ENCODE results near the gene EIF3I. TPM values are rescaled to one million over a fixed set of nuclear protein-coding genes. Genes with fewer than 3 reads are reported as not detected.

Gene EIF3I
- total and polyA plus RNA-seq, 5 donors from 2014 or later: 123 to 216 (median 192) TPM

DNA sequence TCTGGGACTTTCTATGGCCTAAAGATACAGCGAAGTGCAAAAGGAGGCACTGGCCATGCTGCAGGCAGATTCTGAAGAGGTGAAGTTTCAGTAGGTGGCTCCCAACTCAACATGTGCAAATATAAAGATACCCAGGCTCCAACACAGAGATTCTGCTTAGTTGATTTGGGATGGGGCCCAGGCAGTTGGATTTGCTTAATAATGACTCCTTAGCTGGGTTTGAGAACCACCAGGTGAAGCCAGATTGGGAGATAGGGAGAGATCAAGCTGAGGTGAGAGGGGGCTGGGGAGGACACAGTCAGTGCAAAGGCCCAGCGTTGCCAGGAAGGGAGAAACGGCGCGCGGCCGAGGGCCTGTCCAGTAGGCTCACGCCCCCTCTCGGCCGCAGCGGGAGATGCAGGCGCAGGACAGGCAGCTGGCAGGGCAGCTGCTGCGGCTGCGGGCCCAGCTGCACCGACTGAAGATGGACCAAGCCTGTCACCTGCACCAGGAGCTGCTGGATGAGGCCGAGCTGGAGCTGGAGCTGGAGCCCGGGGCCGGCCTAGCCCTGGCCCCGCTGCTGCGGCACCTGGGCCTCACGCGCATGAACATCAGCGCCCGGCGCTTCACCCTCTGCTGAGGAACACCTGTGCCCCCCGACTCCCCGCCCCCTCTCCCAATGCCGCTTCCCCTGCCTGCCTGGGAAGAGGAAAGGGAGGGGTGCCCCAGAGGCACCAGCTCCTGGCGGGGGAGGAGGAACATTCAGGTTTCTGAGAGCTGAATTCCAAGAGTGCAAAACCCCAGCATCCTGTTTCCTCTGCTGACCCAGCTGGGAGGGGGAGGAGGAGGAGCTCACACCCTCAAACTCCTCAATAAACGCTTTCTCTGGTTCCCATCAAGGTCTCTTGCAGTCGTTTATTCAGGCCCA, 26.0 kb downstream of the EIF3I start:
- DNase-seq: peak; percentile 68 to 79 (median 68)
- peaks cover 9 to 55% (median 20%) of the 10 kb centered on the region in 4 donors for H3K4me1 Mint-ChIP-seq
- peaks cover 0 to 5% (median 0%) of the 10 kb centered on the region in 7 donors for H3K9me3 Mint-ChIP-seq
- Histone ChIP-seq H3K27me3 (ENCODE audit: control insufficient read depth, insufficient read depth, low read length) (no peaks in the 10 kb centered on the region), H3K27ac (ENCODE audit: insufficient read depth, low read length, poor library complexity, severe bottlenecking) (peak overlapping the region; percentile 94), H3K4me1 (ENCODE audit: control insufficient read depth, insufficient read depth, low read length, poor library complexity, severe bottlenecking) (peaks cover 52% of the 10 kb centered on the region), H3K4me3 (ENCODE audit: low read depth, low read length) (peak overlapping the region; percentile 44), H3K36me3 (ENCODE audit: control insufficient read depth, insufficient read depth, low read length) (no peaks in the 10 kb centered on the region), H3K9me3 (ENCODE audit: control insufficient read depth in 2 of 2, low read length in 2 of 2) (no peaks in the 10 kb centered on the region)
- H3K27ac Mint-ChIP-seq: peak overlapping the region; percentile 92 to 99 (median 99)
- peaks cover 18% of the 10 kb centered on the region for H3K36me3 Mint-ChIP-seq
- H3K27me3 Mint-ChIP-seq: no peaks in the 10 kb centered on the region
- ATAC-seq (ENCODE audit: low read depth in 2 of 2): peak; percentile 7 to 9
- H3K4me3 Mint-ChIP-seq: peak overlapping the region; percentile 76 to 100 (median 90)

DNA sequence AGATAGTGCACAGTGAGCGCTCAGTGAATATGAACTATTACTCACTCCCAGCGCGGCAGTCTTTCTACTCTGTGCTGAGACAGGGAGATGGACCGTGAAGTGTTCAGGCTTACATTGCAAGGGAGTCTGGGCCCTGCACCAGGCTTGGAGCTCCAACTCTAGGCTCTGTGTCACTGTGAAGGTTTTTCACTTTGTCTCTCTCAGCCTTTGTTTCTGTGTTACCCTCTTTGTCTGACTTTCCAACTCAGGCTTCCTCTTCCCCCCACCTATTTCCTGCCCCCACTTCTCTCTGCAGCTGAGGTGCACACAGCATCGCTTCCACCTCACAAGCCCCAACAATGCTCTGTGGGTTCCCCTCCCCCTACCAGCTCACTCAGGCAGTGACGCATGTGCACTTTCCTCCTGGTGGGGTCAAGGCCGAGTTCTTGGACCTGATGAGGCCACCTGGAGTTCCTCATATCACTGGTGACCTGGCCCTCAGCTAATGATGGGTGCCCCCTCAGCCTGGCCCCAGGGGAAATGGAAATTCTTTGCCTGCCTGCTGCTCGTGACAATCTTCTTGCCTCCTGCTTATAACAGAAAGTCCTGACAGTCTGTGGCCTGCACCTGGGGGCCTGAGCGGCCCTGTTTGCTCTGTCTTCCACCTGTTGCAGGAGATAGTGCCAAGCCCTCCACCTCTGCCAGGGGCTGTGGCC, 27.8 kb downstream of the EIF3I start:
- ATAC-seq (ENCODE audit: low read depth in 2 of 2) (peak; percentile 81 to 84), DNase-seq (peak; percentile 75 to 95 (median 89))
- Histone ChIP-seq H3K4me3 (ENCODE audit: low read depth, low read length) (peak overlapping the region; percentile 99), H3K27ac (ENCODE audit: insufficient read depth, low read length, poor library complexity, severe bottlenecking) (peak overlapping the region; percentile 94), H3K27me3 (ENCODE audit: control insufficient read depth, insufficient read depth, low read length) (no peaks in the 10 kb centered on the region), H3K9me3 (ENCODE audit: control insufficient read depth in 2 of 2, low read length in 2 of 2) (no peaks in the 10 kb centered on the region), H3K36me3 (ENCODE audit: control insufficient read depth, insufficient read depth, low read length) (no peaks in the 10 kb centered on the region), H3K4me1 (ENCODE audit: control insufficient read depth, insufficient read depth, low read length, poor library complexity, severe bottlenecking) (peaks cover 69% of the 10 kb centered on the region)
- Mint-ChIP-seq H3K9me3 (peaks cover 0 to 5% (median 0%) of the 10 kb centered on the region in 7 donors), H3K36me3 (peaks cover 24% of the 10 kb centered on the region), H3K4me1 (peaks cover 9 to 56% (median 30%) of the 10 kb centered on the region in 4 donors), H3K27me3 (no peaks in the 10 kb centered on the region), H3K4me3 (peak overlapping the region; percentile 97 to 100 (median 99)), H3K27ac (peak overlapping the region; percentile 99 to 100 (median 99))

DNA sequence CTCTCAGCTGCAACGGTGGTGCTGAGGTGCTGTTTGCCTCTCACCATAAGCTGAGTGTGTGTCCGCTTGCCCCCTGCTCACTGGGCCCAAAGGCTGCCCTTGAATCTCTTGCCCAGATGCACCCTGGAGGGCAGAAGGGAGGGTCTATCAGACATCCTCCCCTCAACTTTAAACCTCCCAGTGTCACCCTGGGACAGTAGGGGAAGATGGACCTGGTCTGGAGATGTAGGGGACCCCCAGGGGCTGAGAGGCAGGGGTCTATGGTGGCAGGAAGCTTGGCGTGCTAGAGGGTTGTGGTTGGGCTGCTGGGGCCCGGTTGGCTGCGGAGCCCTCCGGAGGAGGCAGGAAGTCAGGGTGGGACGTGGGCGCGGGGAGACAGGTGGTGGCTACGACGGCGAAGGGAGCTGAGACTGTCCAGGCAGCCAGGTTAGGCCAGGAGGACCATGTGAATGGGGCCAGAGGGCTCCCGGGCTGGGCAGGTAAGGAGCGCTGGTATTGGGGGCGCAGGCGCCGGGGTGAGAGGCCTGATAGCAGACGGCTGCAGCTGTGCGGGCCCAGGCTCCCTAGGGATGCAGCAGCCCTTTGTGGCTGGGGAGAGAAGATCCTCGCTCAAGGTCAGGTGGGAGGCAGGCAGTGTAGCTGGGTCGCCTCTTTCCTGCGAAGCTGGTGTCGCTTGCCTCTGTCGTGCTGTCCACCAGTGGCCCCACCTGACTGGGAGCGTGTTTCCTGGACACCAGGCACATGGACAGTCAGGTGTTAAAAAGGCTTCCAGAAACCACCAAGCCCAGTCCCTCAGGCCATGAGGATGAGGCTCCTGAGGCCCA, 28.9 kb downstream of the EIF3I start, which contains the start of gene LCK:
TSS of gene LCK (plus strand) at position 373 of the 824 bp plus-strand sequence. CDS start 23,065 bp downstream, outside the sequence.
- H3K4me1 Mint-ChIP-seq: peaks cover 13 to 56% (median 32%) of the 10 kb centered on the region in 4 donors
- Histone ChIP-seq H3K4me1 (ENCODE audit: control insufficient read depth, insufficient read depth, low read length, poor library complexity, severe bottlenecking) (peaks cover 80% of the 10 kb centered on the region), H3K27ac (ENCODE audit: insufficient read depth, low read length, poor library complexity, severe bottlenecking) (peak within 1 kb of the TSS; percentile 94), H3K27me3 (ENCODE audit: control insufficient read depth, insufficient read depth, low read length) (no peaks in the 10 kb centered on the region), H3K4me3 (ENCODE audit: low read depth, low read length) (peak within 1 kb of the TSS; percentile 99), H3K9me3 (ENCODE audit: control insufficient read depth in 2 of 2, low read length in 2 of 2) (no peaks in the 10 kb centered on the region), H3K36me3 (ENCODE audit: control insufficient read depth, insufficient read depth, low read length) (no peaks in the 10 kb centered on the region)
- peaks cover 24% of the 10 kb centered on the region for H3K36me3 Mint-ChIP-seq
- peaks cover 0 to 5% (median 0%) of the 10 kb centered on the region in 7 donors for H3K9me3 Mint-ChIP-seq
- peak; percentile 40 to 87 (median 67) for DNase-seq
- peak within 1 kb of the TSS; percentile 99 to 100 (median 99) for H3K27ac Mint-ChIP-seq
- peak; percentile 21 to 35 for ATAC-seq (ENCODE audit: low read depth in 2 of 2)
- H3K27me3 Mint-ChIP-seq: no peaks in the 10 kb centered on the region
- peak within 1 kb of the TSS; percentile 97 to 100 (median 99) for H3K4me3 Mint-ChIP-seq

DNA sequence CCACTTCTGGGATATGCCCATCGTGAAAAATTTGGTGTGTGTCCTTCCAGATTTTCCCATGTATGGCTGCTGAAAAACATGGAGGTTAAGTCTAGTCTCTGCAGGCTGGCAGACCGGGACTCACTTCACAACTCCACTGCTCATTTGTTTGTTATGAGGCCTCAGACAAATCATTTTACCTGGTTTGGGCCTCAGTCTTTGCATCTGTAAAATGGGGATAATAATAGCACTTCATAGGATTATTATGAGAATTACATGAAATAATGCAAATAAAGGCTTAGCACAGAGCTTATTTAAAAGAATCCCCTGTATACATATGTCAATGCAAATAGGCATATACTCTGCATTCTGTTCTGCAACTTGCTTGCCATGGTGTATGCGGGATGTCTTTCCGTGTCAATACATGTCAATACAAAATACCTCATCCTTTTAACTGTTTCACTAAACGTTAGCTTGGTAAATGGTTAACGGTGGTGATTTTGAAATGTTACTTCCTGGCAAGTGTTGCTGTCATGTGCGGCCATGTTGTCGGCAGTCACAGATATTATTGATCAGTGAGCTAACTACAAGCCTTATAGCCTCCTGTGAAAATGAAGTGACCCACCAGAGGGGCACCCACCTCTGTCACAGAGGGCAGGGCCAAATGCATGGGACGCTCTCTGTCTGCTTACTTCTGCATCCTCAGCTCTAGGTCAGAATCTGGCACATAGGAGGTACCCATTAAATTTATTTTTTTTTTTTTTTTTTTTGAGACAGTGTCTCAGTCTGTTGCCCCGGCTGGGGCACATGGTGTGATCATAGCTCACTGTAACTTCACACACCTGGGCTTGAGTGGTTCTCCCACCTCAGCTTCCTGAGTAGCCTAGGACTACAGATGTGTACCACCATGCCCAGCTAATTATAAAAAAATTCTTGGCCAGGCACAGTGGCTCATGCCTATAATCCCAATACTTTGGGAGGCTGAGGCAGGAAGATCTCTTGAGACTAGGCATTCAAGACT, 33.2 kb downstream of the EIF3I start:
- DNase-seq (peak in 2 of 3 donors; percentile 56 to 78), ATAC-seq (ENCODE audit: low read depth in 2 of 2) (peak; percentile 13 to 35)
- Mint-ChIP-seq H3K4me1 (peaks cover 14 to 50% (median 35%) of the 10 kb centered on the region in 4 donors), H3K27ac (peak overlapping the region; percentile 91 to 99 (median 93)), H3K9me3 (peaks cover 0 to 3% (median 0%) of the 10 kb centered on the region in 7 donors), H3K27me3 (no peaks in the 10 kb centered on the region), H3K36me3 (peaks cover 32% of the 10 kb centered on the region), H3K4me3 (peak overlapping the region; percentile 87 to 100 (median 98))
- Histone ChIP-seq H3K4me3 (ENCODE audit: low read depth, low read length) (peak overlapping the region; percentile 99), H3K4me1 (ENCODE audit: control insufficient read depth, insufficient read depth, low read length, poor library complexity, severe bottlenecking) (peaks cover 83% of the 10 kb centered on the region), H3K36me3 (ENCODE audit: control insufficient read depth, insufficient read depth, low read length) (peaks cover 11% of the 10 kb centered on the region), H3K27ac (ENCODE audit: insufficient read depth, low read length, poor library complexity, severe bottlenecking) (peak overlapping the region; percentile 94), H3K27me3 (ENCODE audit: control insufficient read depth, insufficient read depth, low read length) (no peaks in the 10 kb centered on the region), H3K9me3 (ENCODE audit: control insufficient read depth in 2 of 2, low read length in 2 of 2) (no peaks in the 10 kb centered on the region)

DNA sequence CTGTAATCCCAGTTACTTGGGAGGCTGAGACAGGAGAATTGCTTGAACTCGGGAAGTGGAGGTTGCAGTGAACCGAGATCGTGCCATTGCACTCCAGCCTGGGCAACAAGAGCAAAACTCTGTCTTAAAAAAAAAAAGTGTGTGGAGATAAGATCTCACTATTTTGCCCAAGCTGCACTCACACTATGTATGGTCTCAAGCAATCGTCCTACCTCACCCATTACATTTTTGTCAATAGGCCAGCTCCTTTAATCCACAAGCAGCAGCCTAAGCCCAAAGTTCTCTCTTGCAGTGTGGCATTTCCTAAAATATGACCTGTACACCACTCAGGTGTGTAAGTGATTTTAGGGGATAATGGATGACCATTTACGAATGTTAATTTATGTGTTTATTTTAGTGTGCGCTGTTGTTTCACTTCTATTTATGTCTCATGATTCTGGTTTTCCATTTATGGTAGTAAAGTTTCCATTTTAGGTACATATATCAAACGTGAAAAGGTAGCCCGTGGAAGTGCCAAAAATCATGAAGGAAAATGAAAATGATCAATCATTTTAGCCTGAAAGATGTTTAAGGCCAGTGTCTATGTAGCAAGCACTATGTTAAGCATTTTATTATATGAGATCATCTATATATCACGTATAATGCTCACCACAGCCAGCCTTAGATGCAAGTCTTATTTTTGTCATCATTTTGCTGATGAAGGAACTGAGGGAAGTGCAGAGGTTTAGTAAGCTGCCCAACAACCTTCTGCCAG, 34.4 kb downstream of the EIF3I start:
- Mint-ChIP-seq H3K4me3 (peak overlapping the region; percentile 88 to 97 (median 90)), H3K36me3 (peaks cover 32% of the 10 kb centered on the region), H3K4me1 (peaks cover 9 to 52% (median 34%) of the 10 kb centered on the region in 4 donors), H3K9me3 (peaks cover 0 to 2% (median 0%) of the 10 kb centered on the region in 7 donors), H3K27me3 (no peaks in the 10 kb centered on the region), H3K27ac (peak overlapping the region; percentile 95 to 99 (median 98))
- H3K27ac ChIP-seq (ENCODE audit: insufficient read depth, low read length, poor library complexity, severe bottlenecking): peak overlapping the region; percentile 94
- peak overlapping the region; percentile 99 for H3K4me3 ChIP-seq (ENCODE audit: low read depth, low read length)
- H3K36me3 ChIP-seq (ENCODE audit: control insufficient read depth, insufficient read depth, low read length): peaks cover 19% of the 10 kb centered on the region
- peak in 1 of 3 donors; percentile 53 for DNase-seq
- no peaks in the 10 kb centered on the region for H3K9me3 ChIP-seq (ENCODE audit: control insufficient read depth in 2 of 2, low read length in 2 of 2)
- peak in 1 of 2 donors; percentile 28 for ATAC-seq (ENCODE audit: low read depth in 2 of 2)
- H3K27me3 ChIP-seq (ENCODE audit: control insufficient read depth, insufficient read depth, low read length): no peaks in the 10 kb centered on the region
- peaks cover 84% of the 10 kb centered on the region for H3K4me1 ChIP-seq (ENCODE audit: control insufficient read depth, insufficient read depth, low read length, poor library complexity, severe bottlenecking)

DNA sequence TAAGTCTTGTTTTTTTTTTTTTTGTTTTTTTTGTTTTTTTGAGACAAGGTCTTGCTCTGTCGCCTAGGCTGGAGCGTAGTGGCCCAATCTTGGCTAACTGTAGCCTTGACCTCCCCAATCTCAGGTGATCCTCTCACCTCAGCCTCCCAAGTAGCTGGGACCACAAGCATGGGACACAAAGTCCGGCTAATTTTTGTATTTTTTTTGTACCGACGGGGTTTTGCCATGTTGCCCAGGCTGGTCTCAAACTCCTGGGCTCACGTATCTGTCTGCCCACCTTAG, 35.0 kb downstream of the EIF3I start:
- no peak for DNase-seq
- no peak for ATAC-seq (ENCODE audit: low read depth in 2 of 2)
- H3K27me3 ChIP-seq (ENCODE audit: control insufficient read depth, insufficient read depth, low read length): no peaks in the 10 kb centered on the region
- H3K4me3 Mint-ChIP-seq: peak overlapping the region; percentile 88 to 97 (median 90)
- H3K36me3 Mint-ChIP-seq: peaks cover 27% of the 10 kb centered on the region
- peak overlapping the region; percentile 99 for H3K4me3 ChIP-seq (ENCODE audit: low read depth, low read length)
- peak overlapping the region; percentile 94 for H3K27ac ChIP-seq (ENCODE audit: insufficient read depth, low read length, poor library complexity, severe bottlenecking)
- H3K36me3 ChIP-seq (ENCODE audit: control insufficient read depth, insufficient read depth, low read length): peaks cover 19% of the 10 kb centered on the region
- no peaks in the 10 kb centered on the region for H3K27me3 Mint-ChIP-seq
- H3K9me3 ChIP-seq (ENCODE audit: control insufficient read depth in 2 of 2, low read length in 2 of 2): no peaks in the 10 kb centered on the region
- peaks cover 9 to 52% (median 34%) of the 10 kb centered on the region in 4 donors for H3K4me1 Mint-ChIP-seq
- peaks cover 89% of the 10 kb centered on the region for H3K4me1 ChIP-seq (ENCODE audit: control insufficient read depth, insufficient read depth, low read length, poor library complexity, severe bottlenecking)
- H3K9me3 Mint-ChIP-seq: peaks cover 0 to 2% (median 0%) of the 10 kb centered on the region in 7 donors
- peak overlapping the region; percentile 95 to 99 (median 98) for H3K27ac Mint-ChIP-seq
